ENCODE results near the gene TMEM51. TPM values are rescaled to one million over a fixed set of nuclear protein-coding genes. Genes with fewer than 3 reads are reported as not detected.

Gene TMEM51
- 4.4 TPM for total RNA-seq

GRCh38 chr1:15153184-15153841, at the start of gene TMEM51:
TSS of gene TMEM51 (plus strand) at chr1:15153747. CDS start at chr1:15215088, 61,341 bp downstream.
- peak; percentile 89 for DNase-seq

- DNase-seq: no peak
These were observed 49.6 kb upstream of the TMEM51 start for GRCh38 chr1:15103906-15104305.

GRCh38 chr1:15104768-15105167, 48.8 kb upstream of the TMEM51 start:
- no peak for DNase-seq

GRCh38 chr1:15106608-15107007, 46.9 kb upstream of the TMEM51 start:
- DNase-seq: no peak

- no peak for DNase-seq
These were observed 46.4 kb upstream of the TMEM51 start for GRCh38 chr1:15107058-15107687.

- no peak for DNase-seq
These were observed 45.6 kb upstream of the TMEM51 start for GRCh38 chr1:15107911-15108310.

- DNase-seq: no peak
These were observed 43.2 kb upstream of the TMEM51 start for GRCh38 chr1:15110128-15110866.

GRCh38 chr1:15110867-15111230, 42.7 kb upstream of the TMEM51 start:
- no peak for DNase-seq

GRCh38 chr1:15113146-15113545, 40.4 kb upstream of the TMEM51 start:
- no peak for DNase-seq

GRCh38 chr1:15114884-15115283, 38.7 kb upstream of the TMEM51 start:
- no peak for DNase-seq

- DNase-seq: no peak
These were observed 37.8 kb upstream of the TMEM51 start for GRCh38 chr1:15115542-15116330.

GRCh38 chr1:15116966-15117365, 36.6 kb upstream of the TMEM51 start:
- no peak for DNase-seq

- DNase-seq: no peak
These were observed 35.7 kb upstream of the TMEM51 start for GRCh38 chr1:15117671-15118325.

GRCh38 chr1:15118579-15118978, 35.0 kb upstream of the TMEM51 start:
- no peak for DNase-seq

GRCh38 chr1:15120251-15120945, 33.1 kb upstream of the TMEM51 start:
- no peak for DNase-seq

GRCh38 chr1:15122331-15122730, 31.2 kb upstream of the TMEM51 start:
- no peak for DNase-seq

- no peak for DNase-seq
These were observed 30.3 kb upstream of the TMEM51 start for GRCh38 chr1:15123270-15123669.

- DNase-seq: no peak
These were observed 29.6 kb upstream of the TMEM51 start for GRCh38 chr1:15123925-15124324.

- DNase-seq: no peak
These were observed 29.0 kb upstream of the TMEM51 start for GRCh38 chr1:15124362-15125100.

- DNase-seq: no peak
These were observed 28.3 kb upstream of the TMEM51 start for GRCh38 chr1:15125101-15125745.
